ENCODE results near the gene DNM3. TPM values are rescaled to one million over a fixed set of nuclear protein-coding genes. Genes with fewer than 3 reads are reported as not detected.

Gene DNM3
- total RNA-seq, 1 experiment from 2014 or later, result 2.7 TPM

GRCh38 chr1:172382990-172383389 is 541.7 kb downstream of the DNM3 start:
- Histone ChIP-seq H2AFZ (ENCODE audit: low read length) (no peak overlapping the region), H4K91ac (ENCODE audit: insufficient read length, low read depth, low read length) (no peak overlapping the region), H2AK5ac (ENCODE audit: insufficient read length, low read length) (no peak overlapping the region), H3K9me3 (ENCODE audit: control insufficient read depth, low read depth, low read length) (no peaks in the 10 kb centered on the region), H3K4me1 (ENCODE audit: insufficient read depth, low read length) (peaks cover 5% of the 10 kb centered on the region; the same call in 1 of the 2 replicates), H3K4me2 (ENCODE audit: insufficient read depth, insufficient read length, low read length) (no peak overlapping the region), H3K18ac (ENCODE audit: insufficient read length, low read depth, low read length) (no peak overlapping the region), H2BK120ac (ENCODE audit: low read depth, low read length, poor library complexity, severe bottlenecking) (no peak overlapping the region), H3K14ac (ENCODE audit: insufficient read depth, low read length) (no peak overlapping the region), H2BK5ac (ENCODE audit: insufficient read length, low read length) (no peak overlapping the region), H3K23me2 (ENCODE audit: insufficient read length, low read depth, low read length, poor library complexity, severe bottlenecking) (no peaks in the 10 kb centered on the region), H2BK12ac (ENCODE audit: insufficient read length, low read depth, low read length) (no peak overlapping the region), H3K79me1 (ENCODE audit: insufficient read depth, low read depth, low read length, poor library complexity, severe bottlenecking) (no peaks in the 10 kb centered on the region), H2BK15ac (ENCODE audit: low read depth, low read length) (no peak overlapping the region), H3K4ac (ENCODE audit: low read depth, low read length) (no peak overlapping the region), H3T11ph (ENCODE audit: low read length) (no peak overlapping the region), H2BK20ac (ENCODE audit: low read depth, low read length, poor library complexity, severe bottlenecking) (no peak overlapping the region), H3K79me2 (ENCODE audit: insufficient read depth, low read length) (no peaks in the 10 kb centered on the region), H4K8ac (replicated peaks; ENCODE audit: insufficient read length, low read depth, low read length) (no peak overlapping the region), H3K9ac (ENCODE audit: extremely low read depth, insufficient read length, low read length) (no peak overlapping the region), H3K27ac (ENCODE audit: insufficient read length, low read depth, low read length) (no peak overlapping the region), H3K27me3 (ENCODE audit: insufficient read depth, low read length) (no peaks in the 10 kb centered on the region), H4K20me1 (ENCODE audit: control insufficient read depth, insufficient read depth, insufficient read length) (no peaks in the 10 kb centered on the region), H4K5ac (ENCODE audit: insufficient read length, low read depth, low read length) (no peak overlapping the region), H3K23ac (ENCODE audit: insufficient read length, low read depth, low read length) (no peak overlapping the region), H3K56ac (ENCODE audit: insufficient read length, low read depth, low read length) (no peak overlapping the region)
- WGBS (ENCODE audit: extremely low coverage, insufficient read length, low lambda C conversion rate), result no CpG with 5 or more reads among the region's 4 CpGs
- no peaks in the 10 kb centered on the region; a peak in 1 of 7 replicates for H3K36me3 Mint-ChIP-seq (ENCODE audit: insufficient read depth in 1 of 3, low read depth in 3 of 3)
- no peak for DNase-seq
- H3K27ac Mint-ChIP-seq, result peak overlapping the region in 1 of 3 experiments; percentile 81; a peak in 2 of 7 replicates
- H3K4me3 Mint-ChIP-seq, result no peak overlapping the region
- H3K4me1 Mint-ChIP-seq, result peaks cover 34 to 41% of the 10 kb centered on the region in 2 experiments
- H3K27me3 Mint-ChIP-seq (ENCODE audit: low read depth), result no peaks in the 10 kb centered on the region
- no peak for TF ChIP-seq CTCF (conservative IDR thresholded peaks at IDR 0.05)
- no peaks in the 10 kb centered on the region for H3K9me3 Mint-ChIP-seq
